Stimulated activated CD4-positive, alpha-beta T cell treated with anti-CD3 and anti-CD28 coated beads, Interleukin-15, amount 100 ng/mL, for 48 hours (primary cell): ENCODE measurements around the gene VPS13A.
"Not testable (repeated sequence)": the region's sequence is repeated elsewhere in the genome, so short reads cannot be mapped to it uniquely, and the experiment has no call there.

ENCODE experiments used
- DNase-seq, 2 donors: peaks; one replicate each; pipeline ENCODE4 v3.0.0-alpha.2; 2020; ENCODE audit warnings: low read depth in 2 of 2

The VPS13A gene

GRCh38 chr9:77183581-77183980 is 6.2 kb downstream of the VPS13A start:
- no peak for DNase-seq

GRCh38 chr9:77188242-77188641 is 10.9 kb downstream of the VPS13A start:
- no peak for DNase-seq

GRCh38 chr9:77194423-77194822 is 17.1 kb downstream of the VPS13A start:
- DNase-seq = no peak

- DNase-seq = no peak
These were observed 32.8 kb downstream of the VPS13A start for GRCh38 chr9:77210116-77210515.

GRCh38 chr9:77211561-77211960 is 34.2 kb downstream of the VPS13A start:
- no peak for DNase-seq

GRCh38 chr9:77212801-77213200 is 35.5 kb downstream of the VPS13A start:
- no peak for DNase-seq

GRCh38 chr9:77215874-77216273 is 38.5 kb downstream of the VPS13A start:
- no peak for DNase-seq

GRCh38 chr9:77218612-77219011 is 41.3 kb downstream of the VPS13A start:
- no peak for DNase-seq

GRCh38 chr9:77221431-77221830 is 44.1 kb downstream of the VPS13A start:
- no peak for DNase-seq

GRCh38 chr9:77224746-77225312 is 47.5 kb downstream of the VPS13A start:
- DNase-seq = no peak

GRCh38 chr9:77236693-77237092 is 59.4 kb downstream of the VPS13A start:
- no peak for DNase-seq

- no peak for DNase-seq
These were observed 60.6 kb downstream of the VPS13A start for GRCh38 chr9:77237896-77238295.

- no peak for DNase-seq
These were observed 73.7 kb downstream of the VPS13A start for GRCh38 chr9:77251050-77251449.

GRCh38 chr9:77257275-77257674 is 79.9 kb downstream of the VPS13A start:
- DNase-seq = no peak

- DNase-seq = no peak
These were observed 84.3 kb downstream of the VPS13A start for GRCh38 chr9:77261605-77262004.

GRCh38 chr9:77267762-77268161 is 90.4 kb downstream of the VPS13A start:
- not testable (repeated sequence) for DNase-seq

GRCh38 chr9:77271023-77271690 is 93.8 kb downstream of the VPS13A start:
- no peak for DNase-seq

- DNase-seq = no peak
These were observed 99.5 kb downstream of the VPS13A start for GRCh38 chr9:77276799-77277198.

- DNase-seq = no peak
These were observed 100.4 kb downstream of the VPS13A start for GRCh38 chr9:77277719-77278118.

- no peak for DNase-seq
These were observed 106.7 kb downstream of the VPS13A start for GRCh38 chr9:77283991-77284390.

GRCh38 chr9:77284616-77285015 is 107.3 kb downstream of the VPS13A start:
- DNase-seq = no peak

GRCh38 chr9:77290373-77290772 is 113.0 kb downstream of the VPS13A start:
- no peak for DNase-seq

GRCh38 chr9:77291714-77292113 is 114.4 kb downstream of the VPS13A start:
- DNase-seq = no peak

- DNase-seq = no peak
These were observed 116.6 kb downstream of the VPS13A start for GRCh38 chr9:77293949-77294348.
